GM19468 (cell line): ENCODE measurements around the gene LEFTY1.
"Not testable (repeated sequence)": the region's sequence is repeated elsewhere in the genome, so short reads cannot be mapped to it uniquely, and the experiment has no call there.

Experiments
- ATAC-seq: cut with Tn5 transposase; IDR thresholded peaks from one replicate; pipeline ENCODE4 v1.9.1; 2021; ENCODE audit warnings: mild to moderate bottlenecking, moderate library complexity, moderate number of reproducible peaks; ENCODE audit not compliant: unreplicated experiment; ENCODE audit errors: extremely low read depth

LEFTY1 gene

DNA sequence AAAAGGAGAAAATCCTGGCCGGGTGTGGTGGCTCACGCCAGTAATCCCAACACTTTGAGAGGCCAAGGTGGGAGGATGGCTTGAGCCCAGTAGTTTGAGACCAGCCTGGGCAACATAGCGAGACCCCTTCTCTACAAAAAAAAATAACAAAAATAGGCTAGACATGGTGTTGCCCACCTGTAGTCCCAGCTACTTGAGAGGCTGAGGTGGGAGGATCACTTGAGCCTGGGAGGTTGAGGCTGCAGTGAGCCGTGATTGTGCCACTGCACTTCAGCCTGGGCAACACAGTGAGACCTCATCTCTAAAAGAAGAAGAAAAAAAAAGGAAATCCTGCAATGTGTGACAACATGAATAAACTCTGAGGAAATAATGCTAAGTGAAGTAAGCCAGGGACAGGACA, 52.6 kb downstream of the LEFTY1 start:
- ATAC-seq = not testable (repeated sequence)
